ENCODE data around the gene ENTPD8. TPM values are rescaled to one million over a fixed set of nuclear protein-coding genes. Genes with fewer than 3 reads are reported as not detected.
"Not testable (repeated sequence)": the region's sequence is repeated elsewhere in the genome, so short reads cannot be mapped to it uniquely, and the experiment has no call there.

ENTPD8 gene
- total and polyA plus RNA-seq, 7 donors: 0.71 to 65.3 (median 38.4) TPM; not detected in 3

- Histone ChIP-seq H3K27me3 (no peaks in the 10 kb centered on the region), H3K4me1 (no peaks in the 10 kb centered on the region), H3K36me3 (peaks cover 0 to 14% (median 0%) of the 10 kb centered on the region in 4 donors), H3K27ac (no peak overlapping the region), H3K4me3 (no peak overlapping the region), H3K9me3 (no peaks in the 10 kb centered on the region)
- DNase-seq: no peak
- TF ChIP-seq CTCF (IDR thresholded peaks at IDR 0.05) (no peak), EP300 (IDR thresholded peaks at IDR 0.05) (no peak), POLR2AphosphoS5 (IDR thresholded peaks at IDR 0.05) (no peak), POLR2A (IDR thresholded peaks at IDR 0.05) (no peak)
- intact Hi-C loops (cut with DNase I): no loop called here
- 95 to 97% methylated on average over 13 of the region's 13 CpGs for WGBS, 2 donors
Observed at GRCh38 chr9:137389428-137389746, 51.8 kb downstream of the ENTPD8 start.

GRCh38 chr9:137388589-137389427 lies 52.3 kb downstream of the ENTPD8 start:
- Histone ChIP-seq H3K27ac (no peak overlapping the region), H3K36me3 (peaks cover 0 to 14% (median 0%) of the 10 kb centered on the region in 4 donors), H3K27me3 (no peaks in the 10 kb centered on the region), H3K9me3 (no peaks in the 10 kb centered on the region), H3K4me1 (no peaks in the 10 kb centered on the region), H3K4me3 (no peak overlapping the region)
- TF ChIP-seq POLR2AphosphoS5 (IDR thresholded peaks at IDR 0.05) (no peak), CTCF (IDR thresholded peaks at IDR 0.05) (no peak), POLR2A (IDR thresholded peaks at IDR 0.05) (no peak), EP300 (IDR thresholded peaks at IDR 0.05) (no peak)
- intact Hi-C loops (cut with DNase I): no loop called here
- no peak for DNase-seq
- WGBS, 2 donors: 91% methylated on average over 47 of the region's 47 CpGs

- intact Hi-C loops (cut with DNase I): no loop called here
- TF ChIP-seq POLR2AphosphoS5 (IDR thresholded peaks at IDR 0.05): no peak
- TF ChIP-seq EP300 (IDR thresholded peaks at IDR 0.05): no peak
- no peak for TF ChIP-seq CTCF (IDR thresholded peaks at IDR 0.05)
- no peak for TF ChIP-seq POLR2A (IDR thresholded peaks at IDR 0.05)
- peak overlapping the region in 3 of 4 donors; percentile 6 to 52 (median 28) for H3K27ac ChIP-seq
- DNase-seq: no peak
- H3K9me3 ChIP-seq: no peaks in the 10 kb centered on the region
- H3K4me1 ChIP-seq: no peaks in the 10 kb centered on the region
- 87 to 92% methylated on average over 26 of the region's 26 CpGs for WGBS, 2 donors
- H3K36me3 ChIP-seq: peaks cover 0 to 7% (median 0%) of the 10 kb centered on the region in 4 donors
- H3K27me3 ChIP-seq: no peaks in the 10 kb centered on the region
- no peak overlapping the region for H3K4me3 ChIP-seq
Observed at GRCh38 chr9:137387891-137388560, 53.1 kb downstream of the ENTPD8 start.

GRCh38 chr9:137387114-137387890 lies 53.9 kb downstream of the ENTPD8 start:
- Histone ChIP-seq H3K4me1 (no peaks in the 10 kb centered on the region), H3K9me3 (no peaks in the 10 kb centered on the region), H3K36me3 (peaks cover 0 to 7% (median 0%) of the 10 kb centered on the region in 4 donors), H3K4me3 (no peak overlapping the region), H3K27me3 (no peaks in the 10 kb centered on the region), H3K27ac (peak overlapping the region in 3 of 4 donors; percentile 6 to 52 (median 28))
- no peak for DNase-seq
- intact Hi-C loops (cut with DNase I): no loop called here
- 68 to 84% methylated on average over 34 of the region's 34 CpGs for WGBS, 2 donors
- no peak for TF ChIP-seq EP300 (IDR thresholded peaks at IDR 0.05)

GRCh38 chr9:137386507-137387113 lies 54.5 kb downstream of the ENTPD8 start:
- H3K4me3 ChIP-seq; H3K4me1 ChIP-seq; H3K27me3 ChIP-seq; intact Hi-C loops (cut with DNase I); H3K36me3 ChIP-seq; H3K9me3 ChIP-seq; DNase-seq: not testable (repeated sequence)
- 81 to 89% methylated on average over 12 of the region's 12 CpGs for WGBS, 2 donors
- peak overlapping the region in 1 of 4 donors; percentile 52 for H3K27ac ChIP-seq

Measured in sigmoid colon (tissue), 7 donors.